Measurements from ENCODE around the gene NPTX1.

NPTX1 gene

GRCh38 chr17:80503031-80503430 lies 26.6 kb upstream of the NPTX1 start:
- DNase-seq, result no peak

- no peak for DNase-seq
These were observed 26.1 kb upstream of the NPTX1 start for GRCh38 chr17:80502578-80502877.

GRCh38 chr17:80501741-80502577 lies 25.6 kb upstream of the NPTX1 start:
- no peak for DNase-seq

- no peak for DNase-seq
These were observed 23.7 kb upstream of the NPTX1 start for GRCh38 chr17:80499961-80500665.

GRCh38 chr17:80499560-80499959 lies 23.2 kb upstream of the NPTX1 start:
- DNase-seq, result no peak

GRCh38 chr17:80498920-80499410 lies 22.6 kb upstream of the NPTX1 start:
- DNase-seq, result no peak

GRCh38 chr17:80498242-80498919 lies 22.0 kb upstream of the NPTX1 start:
- no peak for DNase-seq

GRCh38 chr17:80497726-80498241 lies 21.4 kb upstream of the NPTX1 start:
- DNase-seq, result no peak

GRCh38 chr17:80494547-80494946 lies 18.1 kb upstream of the NPTX1 start:
- DNase-seq, result no peak

- no peak for DNase-seq
These were observed 16.1 kb upstream of the NPTX1 start for GRCh38 chr17:80492343-80493136.

GRCh38 chr17:80491478-80492342 lies 15.3 kb upstream of the NPTX1 start:
- DNase-seq, result no peak

- DNase-seq, result no peak
These were observed 11.1 kb upstream of the NPTX1 start for GRCh38 chr17:80487511-80487910.

- no peak for DNase-seq
These were observed 10.3 kb upstream of the NPTX1 start for GRCh38 chr17:80486692-80487091.

- no peak for DNase-seq
These were observed 9.4 kb upstream of the NPTX1 start for GRCh38 chr17:80485846-80486245.

- no peak for DNase-seq
These were observed 6.3 kb upstream of the NPTX1 start for GRCh38 chr17:80482555-80483308.

- DNase-seq, result no peak
These were observed 5.6 kb upstream of the NPTX1 start for GRCh38 chr17:80482058-80482318.

GRCh38 chr17:80481284-80482057 lies 5.1 kb upstream of the NPTX1 start:
- no peak for DNase-seq

- DNase-seq, result no peak
These were observed 3.8 kb upstream of the NPTX1 start for GRCh38 chr17:80480248-80480647.

GRCh38 chr17:80479246-80479566 lies 2.8 kb upstream of the NPTX1 start:
- DNase-seq, result no peak

GRCh38 chr17:80478487-80479245 lies 2.3 kb upstream of the NPTX1 start:
- no peak for DNase-seq
